HG03342 (cell line): ENCODE data around the gene RSF1.

Experiments used
- ATAC-seq: cut with Tn5 transposase; IDR thresholded peaks from one replicate; pipeline ENCODE4 v1.9.1; 2021; ENCODE audit warnings: mild to moderate bottlenecking, moderate library complexity; ENCODE audit not compliant: unreplicated experiment

Gene RSF1

GRCh38 chr11:77806415-77806814 lies 14.1 kb downstream of the RSF1 start:
- no peak for ATAC-seq

DNA sequence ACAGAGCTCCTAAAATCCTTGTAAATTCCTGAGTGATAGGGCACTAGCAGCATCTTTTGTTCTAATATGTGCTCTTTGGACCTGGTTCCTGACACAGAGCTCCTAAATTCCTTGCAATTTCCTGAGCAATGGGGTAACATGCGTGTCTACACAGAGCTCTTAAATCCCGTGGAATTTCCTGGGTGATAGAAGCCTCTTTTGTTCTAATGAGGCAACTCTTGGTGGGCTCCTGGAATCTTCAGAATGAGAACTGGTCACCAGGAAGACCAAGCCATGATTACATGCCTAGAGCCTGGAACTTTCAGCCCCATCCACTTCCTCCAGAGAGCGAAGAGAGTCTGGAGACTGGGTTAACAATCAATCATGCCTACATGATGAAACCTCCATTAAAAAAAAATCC lies 19.0 kb downstream of the RSF1 start:
- ATAC-seq, result no peak

DNA sequence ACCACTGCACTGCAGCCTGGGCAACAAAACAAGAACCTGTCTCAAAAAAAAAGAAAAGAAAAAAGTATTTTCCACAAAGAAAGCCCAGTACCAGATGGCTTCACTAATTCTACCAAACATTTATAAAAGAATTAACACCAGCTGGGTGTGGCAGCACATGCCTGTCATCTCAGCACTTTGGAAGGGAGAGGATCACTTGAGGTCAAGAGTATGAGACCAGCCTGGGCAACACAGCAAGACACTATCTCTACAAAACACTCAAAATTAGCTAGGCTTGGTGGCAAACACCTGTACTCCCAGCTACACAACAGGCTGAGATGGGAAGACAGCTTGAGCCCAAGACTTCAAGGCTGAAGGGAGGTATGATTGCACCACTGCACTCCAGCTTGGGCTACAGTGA lies 20.1 kb downstream of the RSF1 start:
- ATAC-seq, result no peak

DNA sequence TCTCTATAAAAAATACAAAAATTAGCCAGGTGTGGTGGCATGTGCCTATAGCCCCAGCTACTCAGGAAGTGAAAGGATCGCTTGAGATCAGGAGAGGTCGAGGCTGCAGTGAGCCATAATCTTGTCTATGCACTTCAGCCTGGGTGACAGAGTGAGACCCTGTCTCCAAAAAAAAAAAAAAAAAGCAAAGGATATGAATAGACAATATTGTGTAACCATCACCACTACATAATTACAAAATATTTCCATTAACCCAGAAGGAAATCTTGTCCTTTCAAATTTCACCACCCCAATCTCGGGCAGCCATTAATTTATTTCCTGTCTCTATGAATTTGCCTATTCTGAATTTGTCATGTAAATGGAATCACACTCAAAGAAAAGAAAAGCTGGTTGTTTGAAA lies 21.2 kb downstream of the RSF1 start:
- ATAC-seq, result no peak

DNA sequence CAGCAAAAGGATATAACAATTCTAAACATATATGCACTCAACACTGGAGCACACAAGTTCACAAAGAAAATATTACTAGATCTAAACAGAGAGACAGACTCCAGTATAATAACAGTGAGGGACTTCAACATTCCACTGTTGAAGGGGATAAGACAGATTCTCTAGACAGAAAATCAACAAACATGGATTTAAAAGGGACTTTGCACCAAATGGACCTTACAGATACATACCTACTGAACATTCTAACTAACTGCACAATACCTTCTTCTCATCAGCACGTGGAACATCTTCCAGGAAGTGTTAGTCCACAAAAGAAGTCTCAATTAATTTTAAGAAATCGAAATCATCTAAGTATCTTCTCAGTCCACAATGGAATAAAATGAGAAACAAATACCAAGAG lies 26.6 kb downstream of the RSF1 start:
- no peak for ATAC-seq

GRCh38 chr11:77791301-77791700 lies 29.2 kb downstream of the RSF1 start:
- ATAC-seq, result no peak

DNA sequence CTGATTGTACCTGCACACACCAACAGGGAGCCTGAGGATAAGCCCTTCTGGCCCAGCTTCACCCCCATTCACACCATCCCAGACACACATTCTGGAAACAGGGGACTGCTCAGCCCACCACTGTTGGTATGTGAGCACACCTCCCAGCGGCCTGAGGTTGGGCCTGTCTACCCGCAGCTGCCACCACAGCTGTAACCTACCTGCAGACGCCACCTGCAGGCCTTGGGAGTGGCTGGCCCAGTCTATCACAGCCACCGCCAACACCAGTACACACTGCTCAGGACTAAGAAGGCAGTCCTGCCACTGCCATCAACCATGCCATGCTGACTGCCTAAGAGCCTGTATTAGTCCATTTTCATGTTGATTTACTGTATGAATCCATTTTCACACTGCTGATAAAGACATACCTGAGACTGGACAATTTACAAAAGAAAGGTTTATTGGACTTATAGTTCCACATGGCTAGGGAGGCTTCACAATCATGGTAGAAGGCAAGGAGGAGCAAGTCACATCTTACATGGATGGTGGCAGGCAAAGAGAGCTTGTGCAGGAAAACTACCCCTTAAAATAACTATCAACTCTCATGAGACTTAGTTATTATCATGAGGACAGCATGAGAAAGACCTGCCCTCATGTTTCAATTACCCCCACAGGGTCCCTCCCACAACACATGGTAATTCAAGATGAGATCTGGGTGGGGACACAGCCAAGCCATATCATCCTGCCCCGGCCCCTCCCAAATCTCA lies 30.6 kb downstream of the RSF1 start:
- ATAC-seq, result no peak

- ATAC-seq, result no peak
These were observed 31.3 kb downstream of the RSF1 start for GRCh38 chr11:77789061-77789730.

DNA sequence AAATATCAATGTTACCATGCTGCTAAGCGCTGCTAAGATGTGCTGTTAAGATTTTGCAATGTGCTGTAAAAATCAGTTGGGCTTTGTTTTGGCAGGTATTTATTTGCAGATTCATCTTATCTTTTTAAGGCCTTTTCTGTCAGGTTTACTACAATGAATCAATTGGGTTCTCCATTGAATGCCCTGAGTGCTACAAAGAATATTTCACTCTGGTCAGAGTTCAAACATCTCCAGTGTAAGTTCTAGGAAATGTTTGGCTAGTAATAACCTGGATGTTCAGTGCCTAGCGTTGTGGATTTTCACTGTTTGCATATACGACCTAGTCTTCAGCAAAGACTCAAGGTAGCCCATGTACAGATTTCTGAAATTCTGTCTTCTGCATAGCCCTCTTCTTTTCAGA lies 36.0 kb downstream of the RSF1 start:
- ATAC-seq, result no peak

- no peak for ATAC-seq
These were observed 37.5 kb downstream of the RSF1 start for GRCh38 chr11:77783025-77783424.

- no peak for ATAC-seq
These were observed 40.6 kb downstream of the RSF1 start for GRCh38 chr11:77779935-77780334.

- ATAC-seq, result no peak
These were observed 42.0 kb downstream of the RSF1 start for GRCh38 chr11:77778549-77778948.

GRCh38 chr11:77778118-77778517 lies 42.4 kb downstream of the RSF1 start:
- no peak for ATAC-seq

- ATAC-seq, result no peak
These were observed 44.1 kb downstream of the RSF1 start for GRCh38 chr11:77776455-77776854.

- ATAC-seq, result no peak
These were observed 44.6 kb downstream of the RSF1 start for GRCh38 chr11:77775936-77776335.

DNA sequence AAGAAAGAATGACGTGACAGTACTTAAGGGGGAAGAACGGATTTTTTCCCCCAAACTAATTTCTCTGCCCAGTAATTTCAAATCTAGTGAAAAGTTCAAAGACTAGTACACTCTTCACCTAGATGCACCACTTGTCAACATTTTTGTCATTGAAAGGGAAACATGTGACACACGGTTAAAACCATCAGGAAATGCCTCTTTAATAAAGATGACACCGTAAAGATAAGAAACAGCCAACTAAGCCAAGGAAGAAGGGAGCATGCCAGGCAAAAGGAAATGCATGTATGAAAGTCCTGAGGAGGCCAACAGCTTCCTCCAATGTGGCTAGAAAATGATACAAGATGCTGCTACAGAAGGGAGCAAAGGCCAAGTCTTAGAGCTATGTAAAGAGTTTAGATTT lies 49.4 kb downstream of the RSF1 start:
- no peak for ATAC-seq

DNA sequence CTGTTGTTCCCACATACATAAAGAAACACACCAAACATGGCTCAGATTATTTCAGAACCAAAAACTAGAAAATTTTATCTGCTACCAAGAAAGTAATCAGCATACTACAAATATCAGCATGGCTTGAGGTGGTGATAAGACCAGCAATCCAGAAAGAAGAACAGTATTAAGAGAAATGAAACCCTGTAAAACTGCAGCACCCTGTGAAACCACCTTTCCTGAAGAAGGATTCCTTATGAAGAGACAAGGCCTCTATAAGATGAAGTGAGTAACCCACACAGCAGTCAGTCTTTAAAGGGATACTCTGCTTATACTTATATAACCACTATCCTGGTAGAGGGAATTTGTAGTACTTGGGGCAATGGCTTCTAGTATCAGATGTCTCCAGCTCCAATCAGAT lies 49.9 kb downstream of the RSF1 start:
- no peak for ATAC-seq

DNA sequence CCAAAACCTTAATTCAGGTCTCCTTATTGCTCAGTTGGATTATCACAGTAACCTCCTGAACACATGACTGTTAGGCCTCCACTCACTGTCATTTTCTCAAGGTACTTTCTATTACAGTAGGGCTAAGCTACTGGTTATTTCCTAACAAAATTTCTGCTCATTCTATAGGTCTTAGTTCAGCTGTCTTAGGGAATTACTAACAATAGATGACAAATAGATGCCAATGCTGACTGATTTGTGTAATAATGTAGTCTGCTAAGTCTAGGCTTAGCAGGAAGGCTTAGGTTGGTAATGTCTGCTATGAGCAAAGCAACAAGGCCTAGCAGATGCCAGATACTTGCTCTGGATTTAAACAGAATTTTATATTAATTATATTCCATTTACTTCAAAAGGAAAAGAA lies 58.1 kb downstream of the RSF1 start:
- no peak for ATAC-seq

DNA sequence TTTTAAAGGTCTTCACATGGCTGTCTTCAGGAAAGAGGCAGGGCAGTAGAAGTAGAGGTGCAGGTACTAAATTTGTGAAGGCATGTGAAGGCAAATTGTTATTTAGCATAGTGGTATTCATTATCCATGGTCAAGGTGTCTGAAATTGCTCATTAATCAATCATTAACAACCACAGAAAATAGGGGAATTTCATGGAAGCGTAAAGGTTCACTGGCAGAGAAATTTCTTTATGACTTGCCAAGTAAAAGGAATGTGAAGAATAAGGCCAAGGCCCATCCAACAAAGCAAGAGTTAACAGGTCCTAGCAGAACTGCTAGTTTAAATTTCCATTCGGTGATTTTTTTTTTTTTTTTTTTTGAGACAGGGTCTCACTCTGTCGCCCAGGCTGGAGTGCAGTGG lies 59.0 kb downstream of the RSF1 start:
- no peak for ATAC-seq

DNA sequence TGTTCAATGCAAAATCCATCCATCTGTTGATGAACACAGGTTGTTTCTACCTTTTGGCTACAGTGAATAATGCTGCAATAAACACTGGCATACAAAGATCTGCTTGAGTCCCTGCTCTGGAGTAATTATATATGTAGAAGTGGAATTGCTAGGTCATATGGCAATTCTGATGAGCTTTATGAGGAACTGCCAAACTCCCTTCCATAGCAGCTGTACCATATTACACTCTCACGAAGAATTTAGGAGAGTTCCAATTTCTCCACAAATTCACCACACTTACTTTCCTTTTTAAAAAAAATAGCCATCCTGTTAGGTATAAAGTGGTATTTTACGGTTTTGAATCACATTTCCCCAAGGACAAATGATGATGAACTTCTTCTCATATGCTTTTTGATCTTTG lies 62.2 kb downstream of the RSF1 start:
- ATAC-seq, result no peak

DNA sequence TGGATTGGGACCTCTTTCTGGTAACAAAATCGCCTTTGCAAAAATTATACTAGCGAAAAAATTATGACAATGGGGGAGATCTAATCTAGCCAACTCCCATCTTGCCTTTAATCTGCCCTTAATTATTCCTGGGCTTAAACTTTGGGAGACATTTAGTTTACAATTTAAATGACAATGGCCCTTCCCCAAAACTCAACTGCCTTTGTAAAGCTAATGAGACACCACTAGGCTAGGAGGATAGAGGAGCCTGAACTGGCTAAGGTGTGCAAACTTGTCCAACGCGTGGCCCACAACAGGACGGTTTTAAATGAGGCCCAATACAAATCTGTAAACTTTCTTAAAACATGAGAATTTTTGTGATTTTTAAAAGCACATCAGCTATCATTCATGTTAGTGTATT lies 67.3 kb downstream of the RSF1 start:
- no peak for ATAC-seq

- ATAC-seq, result no peak
These were observed 68.0 kb downstream of the RSF1 start for GRCh38 chr11:77752516-77752915.
